GM18499 (cell line): ENCODE measurements around the gene PRIMPOL.
A peak's percentile ranks its signal among the peaks of the same experiment; 100 is the strongest.
"Not testable (repeated sequence)": the region's sequence is repeated elsewhere in the genome, so short reads cannot be mapped to it uniquely, and the experiment has no call there.

Source experiments
- ATAC-seq: cut with Tn5 transposase; IDR thresholded peaks from one replicate; pipeline ENCODE4 v1.9.1; 2021; ENCODE audit warnings: moderate number of reproducible peaks; ENCODE audit not compliant: insufficient read depth, unreplicated experiment

Gene PRIMPOL

GRCh38 chr4:184649026-184649970 lies at the start of gene PRIMPOL, which contains the start of gene CASP3:
TSS of gene PRIMPOL (plus strand) at chr4:184649738. CDS start at chr4:184657141, 7,403 bp downstream.
TSS of gene CASP3 (minus strand) at chr4:184649447. CDS start at chr4:184638453, 10,994 bp downstream.
- peak; percentile 65 for ATAC-seq

- ATAC-seq = not testable (repeated sequence)
These were observed 48.6 kb upstream of the PRIMPOL start for GRCh38 chr4:184600982-184601381.

GRCh38 chr4:184602857-184603256 lies 46.7 kb upstream of the PRIMPOL start:
- not testable (repeated sequence) for ATAC-seq

GRCh38 chr4:184607429-184607828 lies 42.1 kb upstream of the PRIMPOL start:
- ATAC-seq = not testable (repeated sequence)

GRCh38 chr4:184612074-184612473 lies 37.5 kb upstream of the PRIMPOL start:
- ATAC-seq = no peak

GRCh38 chr4:184613405-184613804 lies 36.1 kb upstream of the PRIMPOL start:
- no peak for ATAC-seq

GRCh38 chr4:184614509-184614908 lies 35.0 kb upstream of the PRIMPOL start:
- ATAC-seq = no peak

GRCh38 chr4:184616168-184616567 lies 33.4 kb upstream of the PRIMPOL start:
- not testable (repeated sequence) for ATAC-seq

- ATAC-seq = peak; percentile 72
These were observed 32.6 kb upstream of the PRIMPOL start for GRCh38 chr4:184616633-184617551.

- no peak for ATAC-seq
These were observed 31.8 kb upstream of the PRIMPOL start for GRCh38 chr4:184617600-184618196.

- no peak for ATAC-seq
These were observed 29.2 kb upstream of the PRIMPOL start for GRCh38 chr4:184620212-184620867.

- ATAC-seq = no peak
These were observed 28.0 kb upstream of the PRIMPOL start for GRCh38 chr4:184621518-184621917.

GRCh38 chr4:184624504-184624903 lies 25.0 kb upstream of the PRIMPOL start:
- not testable (repeated sequence) for ATAC-seq

GRCh38 chr4:184624972-184625554 lies 24.5 kb upstream of the PRIMPOL start:
- no peak for ATAC-seq

GRCh38 chr4:184625783-184626596 lies 23.5 kb upstream of the PRIMPOL start:
- not testable (repeated sequence) for ATAC-seq

GRCh38 chr4:184628103-184628502 lies 21.4 kb upstream of the PRIMPOL start:
- ATAC-seq = no peak

- no peak for ATAC-seq
These were observed 16.7 kb upstream of the PRIMPOL start for GRCh38 chr4:184632842-184633241.

GRCh38 chr4:184635381-184635780 lies 14.2 kb upstream of the PRIMPOL start:
- ATAC-seq = no peak

GRCh38 chr4:184636144-184636543 lies 13.4 kb upstream of the PRIMPOL start:
- no peak for ATAC-seq
